ENCODE data around the gene SIX2.

Gene SIX2

GRCh38 chr2:45005261-45006002, 3.8 kb downstream of the SIX2 start:
- POLR2A ChIA-PET, result no interaction called here
- DNase-seq (ENCODE audit: extremely low spot score), result no peak
- CTCF ChIA-PET, result interaction anchor here (0.6 kb wide), 1 partner anchor 568 kb away, joined by 4 read pairs; no protein-coding TSS in a partner anchor
- no peak for TF ChIP-seq TARDBP (IDR thresholded peaks at IDR 0.05)
- no peak for TF ChIP-seq ELF4 (IDR thresholded peaks at IDR 0.05)
- TF ChIP-seq SP1 (IDR thresholded peaks at IDR 0.05), result no peak
- TF ChIP-seq ARNT (IDR thresholded peaks at IDR 0.05), result no peak
- no peak for TF ChIP-seq ZNF384 (IDR thresholded peaks at IDR 0.05)
- TF ChIP-seq NFRKB (IDR thresholded peaks at IDR 0.05), result no peak
- no peak for TF ChIP-seq SUZ12 (IDR thresholded peaks at IDR 0.05)
- TF ChIP-seq FOXK2 (IDR thresholded peaks at IDR 0.05), result no peak

GRCh38 chr2:45004562-45005191, 4.6 kb downstream of the SIX2 start:
- POLR2A ChIA-PET, result no interaction called here
- TF ChIP-seq SUZ12 (IDR thresholded peaks at IDR 0.05) (no peak), FOXK2 (IDR thresholded peaks at IDR 0.05) (no peak), L3MBTL2 (conservative IDR thresholded peaks at IDR 0.05) (no peak), ARNT (IDR thresholded peaks at IDR 0.05) (no peak), TARDBP (IDR thresholded peaks at IDR 0.05) (no peak), ELF4 (IDR thresholded peaks at IDR 0.05) (no peak), HDGF (IDR thresholded peaks at IDR 0.05; ENCODE audit: borderline replicate concordance) (no peak), PKNOX1 (IDR thresholded peaks at IDR 0.05) (no peak), CTBP1 (IDR thresholded peaks at IDR 0.05; ENCODE audit: borderline replicate concordance) (no peak), SP1 (IDR thresholded peaks at IDR 0.05) (no peak), NFRKB (IDR thresholded peaks at IDR 0.05) (no peak)
- no peak for DNase-seq (ENCODE audit: extremely low spot score)
- CTCF ChIA-PET, result interaction anchor here (0.6 kb wide), 1 partner anchor 568 kb away, joined by 4 read pairs; no protein-coding TSS in a partner anchor

- TF ChIP-seq SUZ12 (IDR thresholded peaks at IDR 0.05) (no peak), ARNT (IDR thresholded peaks at IDR 0.05) (no peak), L3MBTL2 (conservative IDR thresholded peaks at IDR 0.05) (no peak), PKNOX1 (IDR thresholded peaks at IDR 0.05) (no peak), LEF1 (IDR thresholded peaks at IDR 0.05; ENCODE audit: borderline replicate concordance) (no peak), NFRKB (IDR thresholded peaks at IDR 0.05) (no peak), TARDBP (IDR thresholded peaks at IDR 0.05) (no peak), FOXK2 (IDR thresholded peaks at IDR 0.05) (no peak), SP1 (IDR thresholded peaks at IDR 0.05) (no peak), HDGF (IDR thresholded peaks at IDR 0.05; ENCODE audit: borderline replicate concordance) (no peak), BHLHE40 (IDR thresholded peaks at IDR 0.05; ENCODE audit: borderline replicate concordance) (no peak), ZNF384 (IDR thresholded peaks at IDR 0.05) (no peak), FOXM1 (IDR thresholded peaks at IDR 0.05; ENCODE audit: borderline replicate concordance) (no peak), FOXA1 (IDR thresholded peaks at IDR 0.05) (no peak), CTBP1 (IDR thresholded peaks at IDR 0.05; ENCODE audit: borderline replicate concordance) (no peak), ELF4 (IDR thresholded peaks at IDR 0.05) (no peak)
- POLR2A ChIA-PET, result no interaction called here
- CTCF ChIA-PET, result no interaction called here
- no peak for DNase-seq (ENCODE audit: extremely low spot score)
Observed at GRCh38 chr2:45003579-45004551, 5.4 kb downstream of the SIX2 start.

- no peak for DNase-seq (ENCODE audit: extremely low spot score)
- ChIA-PET CTCF (no interaction called here), POLR2A (no interaction called here)
- TF ChIP-seq ZNF384 (IDR thresholded peaks at IDR 0.05) (no peak), BHLHE40 (IDR thresholded peaks at IDR 0.05; ENCODE audit: borderline replicate concordance) (no peak), FOXM1 (IDR thresholded peaks at IDR 0.05; ENCODE audit: borderline replicate concordance) (no peak), FOXK2 (IDR thresholded peaks at IDR 0.05) (no peak), SUZ12 (IDR thresholded peaks at IDR 0.05) (no peak), L3MBTL2 (conservative IDR thresholded peaks at IDR 0.05) (no peak), PKNOX1 (IDR thresholded peaks at IDR 0.05) (no peak), SP1 (IDR thresholded peaks at IDR 0.05) (no peak), LEF1 (IDR thresholded peaks at IDR 0.05; ENCODE audit: borderline replicate concordance) (no peak), HDGF (IDR thresholded peaks at IDR 0.05; ENCODE audit: borderline replicate concordance) (no peak), CTBP1 (IDR thresholded peaks at IDR 0.05; ENCODE audit: borderline replicate concordance) (no peak), NFRKB (IDR thresholded peaks at IDR 0.05) (no peak), FOXA1 (IDR thresholded peaks at IDR 0.05) (no peak)
Observed at GRCh38 chr2:45002686-45003085, 6.6 kb downstream of the SIX2 start.

GRCh38 chr2:45001869-45002385, 7.3 kb downstream of the SIX2 start:
- POLR2A ChIA-PET, result no interaction called here
- no peak for DNase-seq (ENCODE audit: extremely low spot score)
- TF ChIP-seq ELF4 (IDR thresholded peaks at IDR 0.05), result no peak
- TF ChIP-seq ARNT (IDR thresholded peaks at IDR 0.05), result no peak
- no peak for TF ChIP-seq HDGF (IDR thresholded peaks at IDR 0.05; ENCODE audit: borderline replicate concordance)
- no peak for TF ChIP-seq FOXM1 (IDR thresholded peaks at IDR 0.05; ENCODE audit: borderline replicate concordance)
- TF ChIP-seq LEF1 (IDR thresholded peaks at IDR 0.05; ENCODE audit: borderline replicate concordance), result no peak
- TF ChIP-seq PKNOX1 (IDR thresholded peaks at IDR 0.05), result no peak
- no peak for TF ChIP-seq SP1 (IDR thresholded peaks at IDR 0.05)
- TF ChIP-seq ZNF384 (IDR thresholded peaks at IDR 0.05), result no peak
- no peak for TF ChIP-seq SUZ12 (IDR thresholded peaks at IDR 0.05)
- CTCF ChIA-PET, result no interaction called here

All from HEK293T (cell line).